AG09309 (cell line): ENCODE measurements around the gene MALAT1.
"Not testable (repeated sequence)": the region's sequence is repeated elsewhere in the genome, so short reads cannot be mapped to it uniquely, and the experiment has no call there.

ENCODE experiments used
- DNase-seq: peaks from one replicate; pipeline ENCODE4 v3.0.0-alpha.2; 2010; ENCODE audit warnings: low read depth
- H3K4me3 ChIP-seq: 2 replicates; pipeline ENCODE4 v1.5.1; 2011; ENCODE audit warnings: mild to moderate bottlenecking, low read depth, low read length, moderate library complexity; ENCODE audit not compliant: control insufficient read depth
- CTCF ChIP-seq: IDR thresholded peaks from 2 replicates; pipeline ENCODE4 v1.5.1; 2011; ENCODE audit warnings: mild to moderate bottlenecking, low read depth, low read length, inconsistent platforms; ENCODE audit not compliant: insufficient read depth, control insufficient read depth; ENCODE audit errors: missing control alignments

MALAT1 gene

GRCh38 chr11:65459552-65459951 lies 39.3 kb upstream of the MALAT1 start:
- no peak for TF ChIP-seq CTCF
- no peak for DNase-seq
- no peak overlapping the region for H3K4me3 ChIP-seq

GRCh38 chr11:65465471-65465870 lies 33.4 kb upstream of the MALAT1 start:
- not testable (repeated sequence) for DNase-seq, H3K4me3 ChIP-seq

- not testable (repeated sequence) for H3K4me3 ChIP-seq, DNase-seq
These were observed 31.5 kb upstream of the MALAT1 start for GRCh38 chr11:65467306-65467705.

GRCh38 chr11:65468874-65469333 lies 29.9 kb upstream of the MALAT1 start:
- DNase-seq: no peak
- H3K4me3 ChIP-seq: no peak overlapping the region
- TF ChIP-seq CTCF: peak; percentile 49

- DNase-seq: no peak
- no peak overlapping the region for H3K4me3 ChIP-seq
- TF ChIP-seq CTCF: no peak
These were observed 28.3 kb upstream of the MALAT1 start for GRCh38 chr11:65470433-65471049.

- DNase-seq: no peak
- no peak overlapping the region for H3K4me3 ChIP-seq
- peak; percentile 63 for TF ChIP-seq CTCF
These were observed 27.4 kb upstream of the MALAT1 start for GRCh38 chr11:65471447-65471891.

- DNase-seq, H3K4me3 ChIP-seq: not testable (repeated sequence)
These were observed 26.1 kb upstream of the MALAT1 start for GRCh38 chr11:65472588-65473277.

GRCh38 chr11:65473278-65473860 lies 25.5 kb upstream of the MALAT1 start:
- no peak overlapping the region for H3K4me3 ChIP-seq
- no peak for DNase-seq
- TF ChIP-seq CTCF: no peak
